HG02759 (cell line): ENCODE results near the gene TMEM202.
"Not testable (repeated sequence)": the region's sequence is repeated elsewhere in the genome, so short reads cannot be mapped to it uniquely, and the experiment has no call there.

ENCODE experiments used
- ATAC-seq: cut with Tn5 transposase; IDR thresholded peaks from one replicate; pipeline ENCODE4 v1.9.1; 2021; ENCODE audit warnings: mild to moderate bottlenecking, moderate library complexity; ENCODE audit not compliant: unreplicated experiment

The TMEM202 gene

GRCh38 chr15:72398648-72399047 is 543 bp downstream of the TMEM202 start:
- no peak for ATAC-seq

GRCh38 chr15:72402726-72403125 is 4.6 kb downstream of the TMEM202 start:
- ATAC-seq: no peak

DNA sequence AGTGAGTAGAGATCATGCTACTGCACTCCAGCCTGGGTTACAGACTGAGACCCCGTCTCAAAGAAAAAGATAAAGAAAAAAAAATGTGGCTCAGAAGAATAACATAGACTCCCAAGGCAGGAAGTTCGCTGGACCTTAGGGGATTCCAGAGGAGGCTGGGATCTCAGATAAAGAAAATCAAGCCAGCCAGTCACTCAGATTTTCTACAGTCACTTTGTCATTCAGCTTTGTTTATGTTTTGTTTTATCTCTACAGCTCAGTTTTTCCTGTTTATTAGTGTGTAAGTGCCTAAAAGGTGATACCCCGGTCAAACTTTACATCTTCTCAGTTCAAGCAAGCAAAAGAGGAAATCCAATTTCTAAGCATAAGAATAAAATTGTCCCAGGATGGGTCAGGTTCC is 6.3 kb downstream of the TMEM202 start:
- ATAC-seq: no peak

GRCh38 chr15:72404841-72405240 is 6.7 kb downstream of the TMEM202 start:
- ATAC-seq: no peak

DNA sequence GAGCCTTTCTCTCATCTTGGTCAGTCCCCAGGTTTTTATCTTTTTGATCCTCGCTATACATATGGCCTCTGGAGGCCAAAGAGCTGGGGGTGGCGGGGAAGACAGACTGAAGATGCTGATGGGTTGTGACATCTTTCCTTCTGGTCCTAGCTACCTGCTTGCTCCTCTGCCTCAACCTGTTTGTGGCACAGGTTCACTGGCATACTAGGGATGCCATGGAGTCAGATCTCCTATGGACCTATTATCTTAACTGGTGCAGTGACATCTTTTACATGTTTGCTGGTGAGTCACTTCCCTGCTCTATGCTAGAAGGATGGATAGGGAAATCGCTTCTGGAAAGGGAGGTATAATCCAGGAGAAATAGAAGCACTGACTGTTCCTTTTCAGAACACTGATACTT is 8.8 kb downstream of the TMEM202 start:
- no peak for ATAC-seq

DNA sequence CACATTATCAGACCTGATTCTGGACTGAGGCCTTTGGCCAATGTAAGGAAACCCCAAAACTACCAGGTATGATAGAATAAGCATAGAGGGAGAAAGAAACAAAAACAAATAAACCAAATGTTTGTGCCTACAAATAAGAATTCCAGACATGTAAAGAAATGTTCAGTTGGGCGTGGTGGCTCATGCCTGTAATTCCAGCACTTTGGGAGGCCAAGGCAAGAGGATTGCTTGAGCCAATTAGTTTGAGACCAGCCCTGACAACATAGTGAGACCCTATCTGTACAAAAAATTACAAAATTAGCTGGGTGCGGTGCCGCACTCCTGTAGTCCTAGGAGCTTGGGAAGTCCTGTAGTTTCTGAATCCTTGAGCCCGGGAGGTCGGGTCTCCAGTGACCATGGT is 13.0 kb downstream of the TMEM202 start:
- no peak for ATAC-seq

- no peak for ATAC-seq
Measured at GRCh38 chr15:72411544-72411943, 13.4 kb downstream of the TMEM202 start.

DNA sequence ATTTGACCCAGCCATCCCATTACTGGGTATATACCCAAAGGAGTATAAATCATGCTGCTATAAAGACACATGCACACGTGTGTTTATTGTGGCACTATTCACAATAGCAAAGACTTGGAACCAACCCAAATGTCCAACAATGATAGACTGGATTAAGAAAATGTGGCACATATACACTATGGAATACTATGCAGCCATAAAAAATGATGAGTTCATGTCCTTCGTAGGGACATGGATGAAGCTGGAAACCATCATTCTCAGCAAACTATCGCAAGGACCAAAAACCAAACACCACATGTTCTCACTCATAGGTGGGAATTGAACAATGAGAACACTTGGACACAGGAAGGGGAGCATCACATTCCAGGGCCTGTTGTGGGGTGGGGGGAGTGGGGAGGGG is 15.2 kb downstream of the TMEM202 start:
- not testable (repeated sequence) for ATAC-seq

DNA sequence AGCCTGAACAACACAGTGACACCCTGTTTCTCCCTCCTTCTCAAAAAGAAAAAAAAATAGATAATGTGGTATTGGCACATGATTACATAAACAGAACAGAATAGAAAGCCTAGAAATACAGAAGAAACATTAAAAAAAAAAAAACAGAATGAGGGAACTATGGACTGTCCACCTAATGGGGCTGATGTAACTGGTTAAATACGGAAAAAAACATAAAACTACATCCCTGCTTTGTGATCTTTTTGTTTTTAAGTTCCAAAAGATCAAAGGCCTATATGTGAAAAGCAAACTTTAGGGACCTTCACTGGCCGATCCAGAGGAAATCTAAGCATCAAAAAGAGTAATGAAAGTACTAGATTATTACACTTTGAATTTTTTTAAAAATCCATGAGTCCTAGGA is 17.2 kb downstream of the TMEM202 start:
- ATAC-seq: no peak

DNA sequence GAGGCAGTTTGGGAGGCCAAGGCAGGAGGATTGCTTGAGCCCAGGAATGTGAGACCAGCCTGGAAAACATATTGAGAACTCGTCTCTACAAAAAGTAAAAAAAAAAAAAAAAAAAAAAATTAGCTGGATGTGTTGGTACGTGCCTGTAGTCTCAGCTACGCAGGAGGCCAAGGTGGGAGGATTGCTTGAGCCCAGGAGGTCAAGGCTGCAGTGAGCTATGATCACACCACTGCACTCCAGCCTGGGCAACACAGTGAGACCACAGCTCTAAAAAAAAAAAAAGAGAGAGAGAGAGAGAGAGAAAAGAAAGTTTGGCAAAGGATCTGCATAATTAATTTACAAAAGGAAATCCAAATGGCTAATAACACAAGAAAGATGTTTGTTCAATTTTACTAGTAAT is 21.7 kb downstream of the TMEM202 start:
- not testable (repeated sequence) for ATAC-seq

DNA sequence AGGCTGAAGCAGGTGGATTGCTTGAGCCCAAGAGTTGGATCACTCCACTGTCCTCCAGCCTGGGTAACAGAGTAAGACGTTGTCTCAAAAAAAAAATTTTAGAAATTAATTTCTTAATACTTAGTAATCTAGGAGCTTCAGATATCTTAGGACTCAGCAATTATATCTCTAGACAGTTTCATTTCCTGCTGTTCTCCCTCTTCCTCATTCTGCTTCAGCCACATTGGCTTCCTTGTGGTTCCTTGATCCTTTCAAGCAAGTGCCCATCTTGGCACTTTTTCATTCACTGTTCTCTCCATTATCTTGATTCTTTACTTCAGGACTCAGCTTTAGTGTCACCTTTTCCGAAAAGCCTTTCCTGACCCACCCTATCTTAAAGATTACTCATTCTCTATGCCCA is 22.5 kb downstream of the TMEM202 start:
- ATAC-seq: no peak

DNA sequence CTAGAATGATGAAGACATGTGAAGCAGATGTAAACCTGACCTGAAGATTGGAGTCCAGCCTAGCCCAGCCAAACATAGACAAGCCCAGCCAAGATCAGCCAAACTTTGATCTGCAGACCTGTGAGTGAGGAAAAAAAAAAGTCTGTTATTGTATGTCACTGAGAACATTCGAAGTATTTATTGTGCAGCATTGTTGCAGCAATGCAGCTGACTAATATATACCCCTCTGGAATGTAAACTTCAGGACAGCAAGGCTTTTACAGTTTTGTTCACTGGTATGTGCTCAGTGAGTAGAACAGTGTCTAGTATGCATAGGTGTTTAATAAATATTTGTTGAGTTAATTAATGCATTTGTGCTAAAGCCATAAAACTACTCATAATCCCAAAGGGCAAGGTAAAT is 23.4 kb downstream of the TMEM202 start:
- ATAC-seq: no peak

DNA sequence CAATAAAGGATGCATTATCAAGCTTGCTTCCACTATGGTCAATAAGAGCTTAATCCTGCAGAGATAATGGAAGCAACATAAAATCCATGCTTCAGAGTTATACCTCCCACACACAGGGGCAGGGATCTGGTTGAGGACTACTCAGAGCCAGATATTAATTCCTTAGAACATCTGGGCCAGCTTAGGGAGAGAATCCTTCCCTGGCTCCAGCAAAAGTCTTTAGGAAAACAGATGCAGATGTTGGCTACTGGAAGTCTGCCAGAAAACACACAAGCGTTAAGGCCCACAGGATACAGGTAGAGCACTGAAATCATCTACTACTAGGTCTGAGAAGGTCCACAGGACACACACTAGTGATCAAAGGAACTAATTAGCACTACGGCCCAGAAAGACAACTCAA is 25.2 kb downstream of the TMEM202 start:
- no peak for ATAC-seq

- ATAC-seq: no peak
Measured at GRCh38 chr15:72426753-72427152, 28.6 kb downstream of the TMEM202 start.

GRCh38 chr15:72437650-72438316 is 39.7 kb downstream of the TMEM202 start:
- ATAC-seq: no peak

DNA sequence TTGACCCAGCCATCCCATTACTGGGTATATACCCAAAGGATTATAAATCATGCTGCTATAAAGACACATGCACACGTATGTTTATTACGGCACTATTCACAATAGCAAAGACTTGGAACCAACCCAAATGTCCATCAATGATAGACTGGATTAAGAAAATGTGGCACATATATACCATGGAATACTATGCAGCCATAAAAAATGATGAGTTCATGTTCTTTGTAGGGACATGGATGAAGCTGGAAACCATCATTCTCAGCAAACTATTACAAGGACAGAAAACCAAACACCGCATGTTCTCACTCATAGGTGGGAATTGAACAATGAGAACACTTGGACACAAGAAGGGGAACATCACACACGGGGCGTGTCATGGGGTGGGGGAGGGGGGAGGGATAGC is 44.7 kb downstream of the TMEM202 start:
- ATAC-seq: not testable (repeated sequence)

DNA sequence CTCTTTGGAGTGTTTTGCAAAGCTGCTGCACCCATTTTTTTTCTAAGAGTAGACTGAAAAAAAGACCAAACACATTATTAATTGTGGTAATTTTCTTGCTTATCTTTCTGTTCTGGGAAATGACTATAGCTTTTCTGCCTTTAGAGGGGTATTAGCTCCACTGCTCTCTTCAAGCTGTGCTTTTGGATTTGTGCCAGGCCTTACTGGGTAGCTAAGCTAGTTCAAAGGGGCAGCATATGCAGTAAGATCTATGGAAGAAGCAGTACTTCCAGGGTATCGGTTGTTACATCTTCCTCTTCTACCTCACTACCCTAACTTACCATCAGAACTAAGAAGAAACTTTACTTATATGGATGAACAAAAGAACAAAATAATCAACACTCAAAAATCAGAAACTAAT is 47.3 kb downstream of the TMEM202 start:
- no peak for ATAC-seq

DNA sequence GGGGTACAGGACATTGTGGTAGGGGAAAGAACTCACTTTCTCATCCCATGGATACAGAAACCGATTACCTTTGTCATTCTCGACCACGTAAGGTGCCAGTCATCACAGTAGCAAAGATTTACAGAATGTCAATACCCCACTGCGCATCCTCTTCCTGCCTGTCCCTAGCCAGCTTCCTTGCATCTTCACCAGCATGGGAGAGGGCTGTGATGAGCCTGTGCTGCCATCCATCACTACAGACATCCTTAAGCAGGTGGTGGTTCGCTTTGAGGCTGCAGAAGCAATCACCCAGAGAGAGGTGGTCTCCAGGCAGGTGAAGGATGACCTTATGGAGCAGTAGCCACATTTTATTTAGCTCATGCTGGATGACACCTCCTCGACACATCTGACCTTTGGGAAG is 52.7 kb downstream of the TMEM202 start:
- no peak for ATAC-seq

DNA sequence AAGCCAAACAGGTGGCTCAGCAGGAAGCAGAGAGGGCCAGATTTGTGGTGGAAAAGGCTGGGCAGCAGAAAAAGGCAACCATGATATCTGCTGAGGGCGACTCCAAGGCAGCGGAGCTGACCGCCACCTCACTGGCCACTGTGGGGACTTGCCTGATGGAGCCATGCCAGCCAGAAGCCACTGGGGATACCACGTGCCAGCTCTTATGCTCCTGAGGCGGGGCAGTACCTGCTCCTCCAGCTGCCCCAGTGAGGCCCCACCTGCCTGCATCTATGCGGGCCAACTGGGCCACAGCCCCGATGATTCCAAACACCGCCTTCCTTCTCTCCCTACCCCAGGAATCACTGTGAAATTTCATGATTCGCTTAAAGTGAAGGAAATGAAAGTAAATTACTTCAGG is 53.1 kb downstream of the TMEM202 start:
- ATAC-seq: no peak

DNA sequence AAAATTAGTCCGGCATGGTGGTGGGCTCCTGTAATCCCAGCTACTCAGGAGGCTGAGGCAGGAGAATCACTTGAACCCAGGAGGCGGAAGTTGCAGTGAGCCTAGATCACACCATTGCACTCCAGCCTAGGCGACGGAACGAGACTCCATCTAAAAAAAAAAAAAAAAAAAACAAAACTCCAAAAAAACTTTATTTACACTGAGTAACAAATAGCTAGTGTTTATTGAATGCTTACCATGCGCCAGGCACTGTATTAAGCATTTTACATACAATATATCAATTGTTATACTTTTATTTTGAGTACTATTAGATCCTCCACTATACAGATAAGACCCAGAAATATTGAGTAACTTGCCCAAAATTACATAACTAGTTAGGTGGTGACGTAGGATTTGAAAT is 58.6 kb downstream of the TMEM202 start:
- ATAC-seq: no peak
